Breast epithelium (tissue), 3 donors: ENCODE data around the gene ACTN2.

Source experiments
- CTCF ChIP-seq, 3 donors: fragments of 450-650 bp; IDR thresholded peaks; one replicate each; pipeline ENCODE4 v1.5.1; 2016 to 2017; ENCODE audit warnings: antibody characterized with exemption in 3 of 3, mild to moderate bottlenecking in 3 of 3, moderate library complexity in 3 of 3
- POLR2AphosphoS5 ChIP-seq, 3 donors: sonication (generic); formaldehyde crosslinking; IDR thresholded peaks; one replicate each; pipeline ENCODE4 v1.6.1; 2017; ENCODE audit warnings: antibody characterized with exemption in 3 of 3

- TF ChIP-seq CTCF (IDR thresholded peaks at IDR 0.05) (no peak), POLR2AphosphoS5 (IDR thresholded peaks at IDR 0.05) (no peak)
These were observed 32.0 kb downstream of the ACTN2 start for GRCh38 chr1:236718328-236718727.
